C4-2B (cell line): ENCODE results near the gene MARCHF2.
"Not testable (repeated sequence)": the region's sequence is repeated elsewhere in the genome, so short reads cannot be mapped to it uniquely, and the experiment has no call there.

Experiments used
- H3K27ac ChIP-seq: fragments of 450-650 bp; 2 replicates; pipeline ENCODE4 v1.5.1; 2017
- ZFX ChIP-seq: fragments of 450-650 bp; IDR thresholded peaks from 2 replicates; pipeline ENCODE4 v1.6.1; 2017
- TF ChIP-seq, protein P1 (sequence below): fragments of 450-650 bp; conservative IDR thresholded peaks from 2 replicates; pipeline ENCODE4 v1.5.1; 2017; ENCODE audit warnings: mild to moderate bottlenecking

Gene MARCHF2

GRCh38 chr19:8413629-8413995 lies 507 bp downstream of the MARCHF2 start:
- no peak for TF ChIP-seq ZFX
- TF ChIP-seq, protein P1, sequence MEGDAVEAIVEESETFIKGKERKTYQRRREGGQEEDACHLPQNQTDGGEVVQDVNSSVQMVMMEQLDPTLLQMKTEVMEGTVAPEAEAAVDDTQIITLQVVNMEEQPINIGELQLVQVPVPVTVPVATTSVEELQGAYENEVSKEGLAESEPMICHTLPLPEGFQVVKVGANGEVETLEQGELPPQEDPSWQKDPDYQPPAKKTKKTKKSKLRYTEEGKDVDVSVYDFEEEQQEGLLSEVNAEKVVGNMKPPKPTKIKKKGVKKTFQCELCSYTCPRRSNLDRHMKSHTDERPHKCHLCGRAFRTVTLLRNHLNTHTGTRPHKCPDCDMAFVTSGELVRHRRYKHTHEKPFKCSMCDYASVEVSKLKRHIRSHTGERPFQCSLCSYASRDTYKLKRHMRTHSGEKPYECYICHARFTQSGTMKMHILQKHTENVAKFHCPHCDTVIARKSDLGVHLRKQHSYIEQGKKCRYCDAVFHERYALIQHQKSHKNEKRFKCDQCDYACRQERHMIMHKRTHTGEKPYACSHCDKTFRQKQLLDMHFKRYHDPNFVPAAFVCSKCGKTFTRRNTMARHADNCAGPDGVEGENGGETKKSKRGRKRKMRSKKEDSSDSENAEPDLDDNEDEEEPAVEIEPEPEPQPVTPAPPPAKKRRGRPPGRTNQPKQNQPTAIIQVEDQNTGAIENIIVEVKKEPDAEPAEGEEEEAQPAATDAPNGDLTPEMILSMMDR = no peak
- H3K27ac ChIP-seq = peak overlapping the region; percentile 67

DNA sequence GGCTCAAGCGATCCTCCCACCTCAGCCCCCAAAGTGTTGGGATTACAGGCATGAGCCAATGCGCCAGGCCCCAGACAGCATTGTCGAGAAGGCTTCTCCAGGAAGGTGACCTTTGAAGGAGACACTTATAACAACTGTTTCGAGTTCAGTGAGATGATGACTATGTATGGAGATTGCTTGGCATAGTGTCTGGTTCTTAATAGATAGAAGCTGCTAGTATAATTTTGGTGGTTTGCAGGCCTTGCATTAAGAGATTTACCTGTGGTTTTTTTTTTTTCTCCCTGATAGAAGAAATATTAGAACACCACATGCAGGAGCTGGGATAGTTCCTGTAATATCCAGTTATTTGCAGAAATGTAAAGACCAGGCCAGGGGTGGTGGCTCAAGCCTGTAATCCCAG lies 3.7 kb downstream of the MARCHF2 start:
- TF ChIP-seq ZFX = no peak
- TF ChIP-seq, protein P1 = no peak
- no peak overlapping the region for H3K27ac ChIP-seq

- TF ChIP-seq, protein P1 = no peak
- TF ChIP-seq ZFX = 0 out of 2 replicates have a peak, but pooled peaks have one; percentile 36
- H3K27ac ChIP-seq = peak overlapping the region; percentile 10
Measured at GRCh38 chr19:8421484-8422461, 8.7 kb downstream of the MARCHF2 start.

GRCh38 chr19:8423817-8424223 lies 10.7 kb downstream of the MARCHF2 start:
- no peak overlapping the region for H3K27ac ChIP-seq
- TF ChIP-seq ZFX = no peak
- TF ChIP-seq, protein P1 = no peak

DNA sequence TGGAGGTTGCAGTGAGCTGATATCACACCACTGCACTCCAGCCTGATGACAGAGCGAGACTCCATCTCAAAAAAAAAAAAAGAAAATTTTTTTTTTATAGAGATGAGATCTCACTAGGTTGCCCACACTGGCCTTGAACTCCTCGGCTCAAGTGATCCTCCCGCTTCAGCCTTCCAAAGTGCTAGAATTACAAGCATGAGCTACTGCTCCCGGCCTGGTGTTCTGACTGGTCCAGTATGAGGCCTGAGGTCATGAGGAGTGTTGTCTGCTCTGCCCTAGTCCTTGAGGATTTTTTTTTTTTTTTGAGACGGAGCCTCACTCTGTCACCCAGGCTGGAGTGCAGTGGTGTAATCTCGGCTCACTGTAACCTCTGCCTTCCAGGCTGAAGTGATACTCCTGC lies 12.2 kb downstream of the MARCHF2 start:
- not testable (repeated sequence) for H3K27ac ChIP-seq

DNA sequence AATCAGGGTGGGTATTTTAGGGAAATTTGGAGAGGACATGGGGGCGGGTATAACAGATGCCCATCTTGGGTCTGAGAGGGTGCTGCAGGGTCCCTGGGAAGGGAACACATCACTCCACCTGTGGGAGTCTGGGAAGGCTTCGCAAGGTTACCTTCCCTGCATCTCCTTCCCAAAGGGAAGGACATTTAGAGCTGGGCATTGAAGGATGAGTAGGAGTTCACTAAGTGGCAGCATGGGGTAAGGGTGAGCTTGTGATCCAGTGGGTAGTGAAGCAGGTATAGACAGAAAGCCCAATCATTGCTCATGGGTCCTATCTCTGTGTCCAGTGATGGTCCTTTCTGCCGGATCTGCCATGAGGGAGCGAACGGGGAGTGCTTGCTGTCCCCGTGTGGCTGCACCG lies 13.2 kb downstream of the MARCHF2 start:
- TF ChIP-seq, protein P1 = no peak
- no peak for TF ChIP-seq ZFX
- no peak overlapping the region for H3K27ac ChIP-seq

DNA sequence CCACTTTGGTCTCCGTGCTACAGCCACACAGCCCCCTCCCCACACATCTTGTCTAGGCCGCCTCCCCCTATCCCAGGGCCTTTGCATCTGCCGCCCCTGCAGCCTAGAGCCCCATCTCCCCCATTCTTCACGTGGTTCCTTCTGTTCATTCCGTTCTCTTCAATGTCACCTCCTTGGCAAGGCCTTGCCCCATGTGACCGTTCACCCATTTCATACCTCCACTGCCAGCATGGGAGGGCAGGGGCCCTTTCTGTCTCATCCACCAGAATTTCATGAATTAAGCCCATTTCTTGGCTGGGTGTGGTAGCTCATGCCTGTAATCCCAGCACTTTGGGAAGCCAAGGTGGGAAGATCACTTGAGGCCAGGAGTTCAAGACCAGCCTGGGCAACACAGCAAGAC lies 15.9 kb downstream of the MARCHF2 start:
- TF ChIP-seq, protein P1 = no peak
- no peak for TF ChIP-seq ZFX
- H3K27ac ChIP-seq = no peak overlapping the region

DNA sequence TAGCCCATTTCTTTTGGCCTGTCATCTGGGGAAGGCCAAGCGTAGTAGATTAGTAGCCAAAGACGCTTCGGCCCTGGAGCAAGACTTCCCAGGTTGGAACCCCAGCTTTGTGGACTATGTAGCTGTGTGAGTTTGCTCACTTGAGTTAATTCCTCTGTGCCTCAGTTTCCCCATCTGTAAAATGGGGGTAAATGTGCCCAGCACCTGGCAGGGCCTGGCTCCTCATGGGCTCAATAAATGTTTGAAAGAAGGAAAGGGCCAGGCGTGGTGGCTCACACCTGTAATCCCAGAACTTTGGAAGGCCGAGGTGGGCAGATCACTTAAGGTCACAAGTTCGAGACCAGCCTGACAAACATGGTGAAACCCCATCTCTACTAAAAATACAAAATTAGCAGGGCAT lies 16.7 kb downstream of the MARCHF2 start:
- TF ChIP-seq, protein P1 = no peak
- no peak for TF ChIP-seq ZFX
- no peak overlapping the region for H3K27ac ChIP-seq
